GM13977 (cell line): ENCODE measurements around the gene EHD4.

Experiments used
- DNase-seq: peaks from one replicate; pipeline ENCODE4 v3.0.0; 2012; ENCODE audit warnings: low spot score
- in situ Hi-C: fragments of 300-500 bp; cut with MboI; formaldehyde crosslinking; loops from one replicate; pipeline ENCODE4 v1.12.0; 2022; ENCODE audit warnings: low sequenced_read_pairs, low pct_unique_long_range_greater_than_20kb, mixed read lengths, inconsistent platforms; ENCODE audit not compliant: unreplicated experiment
- TF ChIP-seq, protein P1 (sequence below): IDR thresholded peaks from 2 replicates; pipeline ENCODE4 v1.5.1; 2012; ENCODE audit warnings: mild to moderate bottlenecking, control low read depth; ENCODE audit not compliant: insufficient read depth; ENCODE audit errors: extremely low read depth, missing control alignments

Gene EHD4

DNA sequence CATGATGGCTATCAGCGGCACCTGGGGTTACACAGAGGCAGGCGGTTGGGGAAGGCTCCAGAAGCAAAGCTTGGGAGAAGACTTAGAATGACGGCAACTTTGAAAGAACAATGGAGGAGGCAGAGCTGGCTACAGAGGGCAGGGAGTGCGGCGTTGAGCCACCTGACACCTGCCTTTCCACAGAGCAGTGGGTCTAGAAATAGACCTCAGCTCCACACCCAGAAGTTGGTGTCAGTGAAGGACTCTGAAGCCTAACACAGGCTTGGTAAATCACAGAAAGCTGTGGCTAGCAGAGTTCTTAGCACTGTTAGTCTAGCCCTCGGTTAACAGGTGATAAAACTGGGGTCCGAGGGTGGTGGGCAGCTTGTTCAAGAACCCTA, 23.1 kb upstream of the EHD4 start:
- TF ChIP-seq, protein P1, sequence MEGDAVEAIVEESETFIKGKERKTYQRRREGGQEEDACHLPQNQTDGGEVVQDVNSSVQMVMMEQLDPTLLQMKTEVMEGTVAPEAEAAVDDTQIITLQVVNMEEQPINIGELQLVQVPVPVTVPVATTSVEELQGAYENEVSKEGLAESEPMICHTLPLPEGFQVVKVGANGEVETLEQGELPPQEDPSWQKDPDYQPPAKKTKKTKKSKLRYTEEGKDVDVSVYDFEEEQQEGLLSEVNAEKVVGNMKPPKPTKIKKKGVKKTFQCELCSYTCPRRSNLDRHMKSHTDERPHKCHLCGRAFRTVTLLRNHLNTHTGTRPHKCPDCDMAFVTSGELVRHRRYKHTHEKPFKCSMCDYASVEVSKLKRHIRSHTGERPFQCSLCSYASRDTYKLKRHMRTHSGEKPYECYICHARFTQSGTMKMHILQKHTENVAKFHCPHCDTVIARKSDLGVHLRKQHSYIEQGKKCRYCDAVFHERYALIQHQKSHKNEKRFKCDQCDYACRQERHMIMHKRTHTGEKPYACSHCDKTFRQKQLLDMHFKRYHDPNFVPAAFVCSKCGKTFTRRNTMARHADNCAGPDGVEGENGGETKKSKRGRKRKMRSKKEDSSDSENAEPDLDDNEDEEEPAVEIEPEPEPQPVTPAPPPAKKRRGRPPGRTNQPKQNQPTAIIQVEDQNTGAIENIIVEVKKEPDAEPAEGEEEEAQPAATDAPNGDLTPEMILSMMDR: no peak
- in situ Hi-C loops: no loop called here
- no peak for DNase-seq

DNA sequence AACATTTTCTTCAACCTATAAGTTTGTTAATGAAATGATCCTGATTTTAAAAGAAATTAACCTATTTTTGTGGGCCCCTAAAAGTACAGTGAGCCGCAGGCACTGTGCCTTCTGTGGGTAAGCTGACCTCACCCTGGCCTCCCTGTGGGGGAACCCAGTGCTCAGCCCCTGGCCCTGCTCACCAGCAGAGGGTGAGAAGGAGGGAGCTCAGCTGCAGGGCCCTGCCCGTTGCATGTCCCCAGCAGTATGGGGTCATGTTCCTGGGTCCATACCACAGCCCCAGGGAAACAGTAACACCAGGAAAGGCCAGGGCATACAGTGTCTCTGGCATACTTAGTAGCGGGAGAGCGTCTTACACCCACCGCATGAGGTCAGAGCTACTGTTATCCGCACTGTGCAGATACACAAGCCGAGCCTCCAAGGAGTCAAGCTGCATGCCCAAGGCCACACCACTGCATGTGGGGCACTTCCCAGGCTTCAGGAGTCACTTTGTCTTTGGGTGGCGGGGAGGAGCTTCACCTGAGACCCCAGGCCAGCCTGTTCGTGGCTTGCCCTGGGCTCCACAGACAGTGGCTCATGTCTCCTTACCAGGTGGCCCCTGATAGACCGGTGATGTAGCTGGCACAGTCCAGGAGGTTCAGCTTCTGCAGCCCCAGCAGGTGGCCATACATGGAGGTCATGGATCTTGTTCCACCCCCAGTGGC, 22.6 kb upstream of the EHD4 start:
- DNase-seq: no peak
- in situ Hi-C loops: loop anchor here (5.0 kb wide), 1 partner anchor 67 kb away; no protein-coding TSS in a partner anchor
- TF ChIP-seq, protein P1: no peak

- in situ Hi-C loops: loop anchor here (5.0 kb wide), 1 partner anchor 68 kb away; no protein-coding TSS in a partner anchor
- no peak for DNase-seq
- TF ChIP-seq, protein P1: no peak
Observed at GRCh38 chr15:41994171-41994650, 21.9 kb upstream of the EHD4 start.

DNA sequence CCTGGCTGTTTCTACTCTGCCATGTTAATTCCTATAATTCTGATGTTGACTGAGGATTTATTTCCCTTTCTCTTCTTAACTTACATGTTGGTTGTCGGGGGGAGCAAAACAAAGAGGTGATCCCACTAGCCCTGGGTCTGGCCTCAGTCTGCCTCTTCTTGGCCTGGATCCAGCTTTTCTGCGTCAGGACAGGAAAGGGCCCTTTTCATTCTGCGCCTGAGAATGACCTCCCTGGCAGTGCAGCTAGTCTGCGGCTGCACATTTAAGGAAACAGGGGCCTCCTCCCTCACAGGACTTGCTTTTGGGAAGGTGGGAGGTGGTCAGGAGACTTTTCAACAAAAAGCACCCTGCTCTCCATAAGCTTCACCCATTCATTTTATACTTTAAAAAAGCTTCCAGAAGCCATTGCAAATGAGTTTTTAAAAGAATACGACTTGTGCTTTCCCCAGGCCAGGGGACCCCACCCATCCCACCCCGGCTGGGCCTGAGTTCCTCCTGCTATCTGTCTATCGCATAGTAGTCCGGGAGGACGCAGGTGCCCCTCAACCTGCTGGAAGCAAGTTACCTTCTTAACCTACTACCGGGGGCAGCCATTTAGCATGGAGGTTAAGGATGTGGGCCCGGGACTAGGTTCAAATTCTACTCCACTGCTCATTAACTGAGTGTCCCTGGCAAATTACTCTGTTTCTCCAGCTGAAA, 21.3 kb upstream of the EHD4 start:
- in situ Hi-C loops: loop anchor here (5.0 kb wide), 1 partner anchor 69 kb away; no protein-coding TSS in a partner anchor
- TF ChIP-seq, protein P1: no peak
- no peak for DNase-seq

GRCh38 chr15:41992803-41993190, 20.4 kb upstream of the EHD4 start:
- TF ChIP-seq, protein P1: no peak
- DNase-seq: no peak
- in situ Hi-C loops: loop anchor here (5.0 kb wide), 1 partner anchor 70 kb away; no protein-coding TSS in a partner anchor

DNA sequence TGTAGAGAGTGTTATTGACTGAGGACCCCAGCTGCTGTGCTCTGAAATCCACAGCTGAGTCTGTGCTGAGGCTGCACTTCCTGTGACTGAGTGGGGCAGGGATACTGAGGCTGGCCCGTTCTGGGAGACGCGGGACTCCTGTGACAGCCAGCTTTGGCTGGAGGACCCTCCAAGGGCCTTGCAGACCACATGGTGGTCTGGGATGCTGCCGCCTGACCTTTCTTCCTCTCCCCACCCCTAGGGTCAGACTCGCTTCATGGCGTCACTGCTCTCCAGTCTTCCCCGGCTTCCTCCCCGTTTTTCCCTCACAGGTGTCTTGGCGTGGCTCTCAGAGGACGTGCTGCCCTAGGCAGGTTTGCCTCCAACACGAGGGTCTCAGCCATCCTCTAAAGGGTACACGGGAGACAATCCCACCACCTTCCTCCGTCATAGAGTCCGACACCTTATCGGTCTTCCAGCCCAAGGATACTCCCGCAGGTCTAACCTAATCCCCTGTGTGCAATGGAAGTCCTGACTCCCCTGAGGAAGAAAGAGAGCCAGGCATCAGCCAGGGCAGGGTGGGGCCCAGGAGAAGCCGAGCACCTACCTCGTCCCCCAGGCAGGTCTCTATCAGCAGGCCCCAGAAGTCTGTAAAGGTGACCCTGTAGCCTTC, 19.9 kb upstream of the EHD4 start:
- TF ChIP-seq, protein P1: no peak
- in situ Hi-C loops: loop anchor here (5.0 kb wide), 1 partner anchor 70 kb away; no protein-coding TSS in a partner anchor
- no peak for DNase-seq
